HepG2 (cell line): ENCODE measurements around the gene ETV5. TPM values are rescaled to one million over a fixed set of nuclear protein-coding genes. Genes with fewer than 3 reads are reported as not detected.

Experiments used
- ATAC-seq: fragments of 200-7000 bp; cut with Tn5 transposase; 3 replicates; pipeline ENCODE4 v1.9.1; 2020; ENCODE audit warnings: mild to moderate bottlenecking, moderate library complexity
- BruUV-seq: library from RNA; stranded (reverse); fragments of 400-500 nt; replicated peaks from 2 replicates; lab custom pipeline; 2021; lab: Mats Ljungman, UMichigan
- CTCF ChIA-PET: fragments of 300-600 bp; formaldehyde crosslinking; extraction: SDS; loops from one replicate; lab custom pipeline; 2021; ENCODE audit warnings: low total read pairs, inconsistent platforms, low intra/inter-chr PET ratio; lab: Yijun Ruan, JAX
- POLR2A ChIA-PET: fragments of 350-600 bp; sonication (Branson Sonifier 250); formaldehyde crosslinking; loops from one replicate; lab custom pipeline; 2020; ENCODE audit warnings: antibody characterized with exemption, inconsistent platforms; lab: Yijun Ruan, JAX
- DNase-seq: peaks from one replicate; pipeline ENCODE4 v3.0.0-alpha.2; 2015; ENCODE audit warnings: low spot score
- FAIRE-seq: peaks from 3 replicates; lab custom pipeline; 2011; peaks lifted over from hg19 to GRCh38; lab: Jason Lieb, UNC
- H2AFZ ChIP-seq: one replicate; pipeline ENCODE4 v1.6.1; 2011; ENCODE audit warnings: low read length, inconsistent platforms
- H3K27ac ChIP-seq: fragments of 300-600 bp; 3 replicates; pipeline ENCODE4 v1.8.0; 2011; ENCODE audit warnings: mixed run types, mild to moderate bottlenecking, mixed read lengths, low read length, inconsistent platforms; ENCODE audit not compliant: insufficient read depth; ENCODE audit errors: extremely low read length
- H3K27me3 ChIP-seq, 2 experiments: fragments of 200-600 bp in 1 of 2; 2 replicates in 1 of 2; 3 replicates in 1 of 2; pipeline versions ENCODE4 v1.6.0 to v1.8.0; 2011; ENCODE audit warnings: low read length in 2 of 2, mild to moderate bottlenecking in 2 of 2, moderate library complexity in 2 of 2, inconsistent platforms in 1 of 2; ENCODE audit not compliant: insufficient read depth in 2 of 2, control insufficient read depth in 1 of 2
- H3K36me3 ChIP-seq, 2 experiments: fragments of 200-600 bp in 1 of 2; replicated peaks in 1 of 2; 2 replicates in 1 of 2; 3 replicates in 1 of 2; pipeline versions ENCODE4 v1.5.1 to v1.8.0; 2011; ENCODE audit warnings: low read length in 2 of 2, inconsistent platforms in 1 of 2; ENCODE audit not compliant: insufficient read depth in 2 of 2, control insufficient read depth in 1 of 2
- H3K4me1 ChIP-seq: 2 replicates; pipeline ENCODE4 v1.5.1; 2012; ENCODE audit warnings: low read length, inconsistent platforms; ENCODE audit not compliant: insufficient read depth
- H3K4me2 ChIP-seq: 2 replicates; pipeline ENCODE4 v1.6.0; 2011; ENCODE audit warnings: low read depth, low read length, inconsistent platforms
- H3K4me3 ChIP-seq, 3 experiments: fragments of 200-600 bp in 1 of 3; sonication (generic), shearing (Covaris generic) in 1 of 3; replicated peaks in 1 of 3; 2 replicates each; pipeline ENCODE4 v1.5.1; 2011 to 2016; ENCODE audit warnings: low read length in 3 of 3, inconsistent platforms in 2 of 3, low read depth in 2 of 3, mild to moderate bottlenecking in 2 of 3, control low read depth in 1 of 3, mixed read lengths in 1 of 3; ENCODE audit not compliant: insufficient read depth in 1 of 3
- H3K79me2 ChIP-seq: one replicate; pipeline ENCODE4 v1.6.1; 2011; ENCODE audit warnings: low read length, inconsistent platforms; ENCODE audit not compliant: insufficient read depth
- H3K9ac ChIP-seq: 2 replicates; pipeline ENCODE4 v1.6.0; 2011; ENCODE audit warnings: mild to moderate bottlenecking, low read depth, low read length, inconsistent platforms; ENCODE audit not compliant: insufficient read depth
- H3K9me3 ChIP-seq: 2 replicates; pipeline ENCODE4 v1.5.1; 2012; ENCODE audit warnings: mild to moderate bottlenecking, low read length
- H4K20me1 ChIP-seq: 2 replicates; pipeline ENCODE4 v1.6.0; 2011; ENCODE audit warnings: inconsistent platforms, mild to moderate bottlenecking, low read length, moderate library complexity; ENCODE audit not compliant: insufficient read depth
- IKZF1 ChIP-seq: fragments of 450-650 bp; IDR thresholded peaks from 2 replicates; pipeline ENCODE4 v1.7.1; 2016
- MAFK ChIP-seq, 2 experiments: IDR thresholded peaks in 1 of 2; conservative IDR thresholded peaks in 1 of 2; 2 replicates each; pipeline ENCODE4 v1.6.1; 2011; ENCODE audit warnings: improper control_type of control experiment in 2 of 2, low read length in 2 of 2
- MTA3 ChIP-seq: sonication (generic); formaldehyde crosslinking; IDR thresholded peaks from 2 replicates; pipeline ENCODE4 v1.4.0; 2020; ENCODE audit warnings: missing genetic modification reagents
- NBN ChIP-seq: fragments of 450-650 bp; conservative IDR thresholded peaks from 2 replicates; pipeline ENCODE4 v1.6.1; 2017
- SSRP1 ChIP-seq: IDR thresholded peaks from 2 replicates; pipeline ENCODE4 v1.6.1; 2016; ENCODE audit warnings: control low read depth
- XRCC5 ChIP-seq: fragments of 200-400 bp; formaldehyde crosslinking; optimal IDR thresholded peaks from 2 replicates; pipeline ENCODE3; 2017; ENCODE audit warnings: mild to moderate bottlenecking, low read length
- ZBTB14 ChIP-seq: sonication (generic); formaldehyde crosslinking; IDR thresholded peaks from 2 replicates; pipeline ENCODE4 v1.4.0; 2020; ENCODE audit warnings: missing genetic modification reagents
- ZNF253 ChIP-seq: sonication (generic); formaldehyde crosslinking; IDR thresholded peaks from 2 replicates; pipeline ENCODE4 v1.8.0; 2022; ENCODE audit warnings: mild to moderate bottlenecking, missing genetic modification reagents, borderline replicate concordance
- ZNF280D ChIP-seq: sonication (generic); formaldehyde crosslinking; IDR thresholded peaks from 2 replicates; pipeline ENCODE4 v1.5.1; 2020; ENCODE audit warnings: mild to moderate bottlenecking, missing genetic modification reagents
- ZNF331 ChIP-seq: sonication (generic); formaldehyde crosslinking; IDR thresholded peaks from 2 replicates; pipeline ENCODE4 v1.4.0; 2020; ENCODE audit warnings: missing genetic modification reagents
- WGBS: methylation state at CpG from one replicate; pipeline ENCODE4 v1.1.6; 2017; ENCODE audit warnings: low lambda C conversion rate; 5-methylcytosine and 5-hydroxymethylcytosine counted together
- in situ Hi-C: cut with HindIII; loops from 2 replicates; pipeline ENCODE4 v1.10.0; 2017; ENCODE audit warnings: low pct_unique_long_range_greater_than_20kb; ENCODE audit not compliant: extremely low pct_ligation_motif_present
- intact Hi-C: fragments of 100-400 bp; cut with micrococcal nuclease; formaldehyde crosslinking; loops from one replicate; pipeline ENCODE4 v1.10.0; 2022; ENCODE audit not compliant: unreplicated experiment
- polyA plus RNA-seq, 8 experiments: library from polyadenylated mRNA; depleted of rRNA in 3 of 8; stranded (reverse) in 7 of 8; unstranded in 1 of 8; fragments of >200 nt; fragmentation: Illumina TruSeq in 4 of 8; extraction: Trizol in 4 of 8; gene quantifications; 2 replicates each; pipeline versions ENCODE4 v1.2.1 to v1.2.3, GENCODE V29; 2011 to 2016; ENCODE audit warnings: low read depth in 4 of 8, missing spikeins in 1 of 8, mixed read lengths in 1 of 8; ENCODE audit not compliant: insufficient read depth in 1 of 8
- total RNA-seq, 5 experiments: library from RNA; depleted of rRNA; stranded (reverse); fragments of >200 nt; fragmentation: Illumina TruSeq; extraction: Trizol; gene quantifications; 2 replicates each; pipeline ENCODE4 v1.2.3, GENCODE V29; 2016; ENCODE audit warnings: low read depth in 1 of 5

ETV5 gene
- total and polyA plus RNA-seq, 2 of the 13 experiments (the other 11 are each of a cell fraction or from before 2014, with no cell fraction given) = 52.9 to 57.2 TPM

GRCh38 chr3:186125118-186125517, 16.2 kb upstream of the ETV5 start:
- Histone ChIP-seq H4K20me1 (no peaks in the 10 kb centered on the region), H3K27ac (no peak overlapping the region), H2AFZ (no peak overlapping the region), H3K9me3 (no peaks in the 10 kb centered on the region), H3K36me3 (no peaks in the 10 kb centered on the region), H3K27me3 (no peaks in the 10 kb centered on the region), H3K4me3 (no peak overlapping the region), H3K4me1 (no peaks in the 10 kb centered on the region), H3K79me2 (no peaks in the 10 kb centered on the region), H3K4me2 (no peak overlapping the region), H3K9ac (no peak overlapping the region)
- ATAC-seq (no peak), DNase-seq (no peak), FAIRE-seq (no peak)
- intact Hi-C loops = no loop called here
- no peak for TF ChIP-seq SSRP1 (CRISPR knock-in tag)
- TF ChIP-seq ZNF331 (CRISPR knock-in tag) = no peak
- TF ChIP-seq ZNF253 (CRISPR knock-in tag) = no peak
- TF ChIP-seq MAFK (conservative IDR thresholded peaks at IDR 0.05 in 1 of 2, IDR thresholded peaks at IDR 0.05 in 1 of 2; ENCODE audit: low read length in 2 of 2) = no peak
- 0 out of 2 replicates have a peak, but pooled peaks have one; percentile 50 for TF ChIP-seq NBN
- TF ChIP-seq ZNF280D (CRISPR knock-in tag) = no peak
- TF ChIP-seq IKZF1 = 0 out of 2 replicates have a peak, but pooled peaks have one; percentile 10
- TF ChIP-seq MTA3 = no peak
- TF ChIP-seq ZBTB14 (CRISPR knock-in tag) = no peak
- no peak for TF ChIP-seq XRCC5
- BruUV-seq = no TSS peak
- CTCF ChIA-PET = no interaction called here
- in situ Hi-C loops = no loop called here
- POLR2A ChIA-PET = interaction anchor here (0.7 kb wide), 1 partner anchor 12 kb away, joined by 3 read pairs; no protein-coding TSS in a partner anchor
- 71% methylated on average over 2 of the region's 2 CpGs for WGBS
